Posterior cingulate gyrus (tissue), 11 donors: ENCODE measurements around the gene LGALS3BP.
"Not testable (repeated sequence)": the region's sequence is repeated elsewhere in the genome, so short reads cannot be mapped to it uniquely, and the experiment has no call there.

ENCODE experiments used
- DNase-seq, 10 donors: peaks; one replicate each; pipeline versions ENCODE4 v3.0.0 to v3.0.0-alpha.2; 2020 to 2021; ENCODE audit warnings: mixed read lengths in 3 of 10
- intact Hi-C: fragments of 100-400 bp; cut with DNase I; formaldehyde crosslinking; loops from one replicate; pipeline ENCODE4 v1.15.1; 2023

The LGALS3BP gene

DNA sequence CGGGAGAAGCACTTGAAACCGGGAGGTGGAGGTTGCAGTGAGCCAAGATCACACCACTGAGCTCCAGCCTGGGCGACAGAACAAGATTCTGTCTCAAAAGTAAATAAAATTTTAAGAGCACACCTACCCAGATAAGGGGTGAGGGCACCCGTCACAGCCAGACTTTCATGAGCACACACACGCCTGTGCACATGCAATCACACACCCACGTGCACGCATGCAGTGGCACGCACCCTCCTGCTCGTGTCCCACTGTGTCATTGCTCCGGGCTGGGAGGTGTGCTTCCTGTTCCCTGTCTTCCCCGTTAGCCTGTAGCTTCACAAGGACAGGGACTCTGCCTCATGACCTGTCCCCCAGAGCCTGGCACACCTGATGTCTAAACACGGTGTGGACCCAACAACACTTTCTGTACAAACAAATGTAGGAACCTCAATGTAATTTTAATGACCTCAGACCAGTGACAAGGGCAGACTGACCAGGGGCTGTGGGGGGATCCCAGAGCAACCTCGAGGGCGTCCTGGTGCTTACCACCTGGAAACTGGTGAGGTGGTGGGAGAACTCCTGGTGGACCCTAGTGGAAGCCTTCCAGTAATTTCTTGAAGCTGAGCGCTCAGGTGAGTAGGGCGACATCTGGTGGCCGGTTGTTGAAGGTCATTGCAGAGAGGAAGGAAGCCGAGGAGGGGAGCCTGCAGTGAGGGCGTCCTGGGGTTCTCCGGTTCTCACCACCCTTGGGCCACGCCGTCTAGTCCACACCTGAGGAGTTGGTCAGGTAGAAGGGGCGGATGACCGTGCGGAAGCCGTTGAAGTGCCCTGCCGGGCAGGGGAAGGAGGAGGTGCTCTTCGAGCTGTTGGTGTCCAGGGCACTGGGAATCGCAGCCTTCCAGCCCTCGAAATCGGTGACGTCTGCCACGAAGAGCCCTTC is 8.6 kb downstream of the LGALS3BP start:
- peak; percentile 64 to 96 (median 86) for DNase-seq
- intact Hi-C loops: loop anchor here (1.0 kb wide), 2 partner anchors 45 to 105 kb away; no protein-coding TSS in a partner anchor

- intact Hi-C loops: no loop called here
- DNase-seq: no peak
Measured at GRCh38 chr17:78969865-78970264, 9.9 kb downstream of the LGALS3BP start.

- intact Hi-C loops: no loop called here
- DNase-seq: no peak
Measured at GRCh38 chr17:78967782-78968362, 11.9 kb downstream of the LGALS3BP start.

DNA sequence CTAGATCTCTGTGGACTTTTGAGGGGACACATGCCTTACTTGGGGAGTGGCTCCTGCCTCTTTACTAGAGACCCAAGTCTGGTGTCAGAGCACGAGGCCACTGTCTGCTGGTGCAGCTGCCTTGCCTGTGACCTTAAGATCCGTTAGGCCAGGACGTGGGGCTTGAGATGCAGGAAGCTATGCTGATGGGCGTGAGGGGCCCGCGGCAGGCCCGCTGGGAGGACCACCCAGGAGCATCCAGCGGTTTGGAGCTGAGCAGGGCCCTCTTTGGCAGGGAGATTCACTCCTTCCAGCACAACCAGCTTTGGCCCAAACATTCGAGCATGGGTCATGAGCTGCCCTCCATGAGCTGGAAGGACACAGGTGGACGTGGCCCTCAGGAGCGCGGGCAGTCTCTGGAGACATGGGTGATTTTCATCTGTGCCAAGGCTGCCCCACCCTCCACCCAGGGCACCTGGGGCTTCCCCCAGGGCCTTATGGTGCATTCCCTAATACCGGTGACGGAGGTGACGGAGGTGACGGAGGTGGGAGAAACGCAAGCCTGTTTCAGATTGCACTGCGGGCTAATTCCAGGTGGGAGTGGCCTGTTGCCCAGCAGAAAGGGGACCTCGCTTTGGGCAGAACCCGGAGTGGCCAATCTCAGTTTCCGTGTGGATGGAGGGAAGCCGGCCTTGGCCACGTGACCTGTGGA is 12.7 kb downstream of the LGALS3BP start:
- intact Hi-C loops: no loop called here
- DNase-seq: no peak

- DNase-seq: peak in 1 of 10 donors; percentile 50
- intact Hi-C loops: no loop called here
Measured at GRCh38 chr17:78966123-78966813, 13.5 kb downstream of the LGALS3BP start.

- intact Hi-C loops: no loop called here
- DNase-seq: no peak
Measured at GRCh38 chr17:78965491-78965924, 14.2 kb downstream of the LGALS3BP start.

GRCh38 chr17:78963378-78963777 is 16.3 kb downstream of the LGALS3BP start:
- intact Hi-C loops: no loop called here
- DNase-seq: no peak

- intact Hi-C loops, DNase-seq: not testable (repeated sequence)
Measured at GRCh38 chr17:78962984-78963348, 16.8 kb downstream of the LGALS3BP start.

DNA sequence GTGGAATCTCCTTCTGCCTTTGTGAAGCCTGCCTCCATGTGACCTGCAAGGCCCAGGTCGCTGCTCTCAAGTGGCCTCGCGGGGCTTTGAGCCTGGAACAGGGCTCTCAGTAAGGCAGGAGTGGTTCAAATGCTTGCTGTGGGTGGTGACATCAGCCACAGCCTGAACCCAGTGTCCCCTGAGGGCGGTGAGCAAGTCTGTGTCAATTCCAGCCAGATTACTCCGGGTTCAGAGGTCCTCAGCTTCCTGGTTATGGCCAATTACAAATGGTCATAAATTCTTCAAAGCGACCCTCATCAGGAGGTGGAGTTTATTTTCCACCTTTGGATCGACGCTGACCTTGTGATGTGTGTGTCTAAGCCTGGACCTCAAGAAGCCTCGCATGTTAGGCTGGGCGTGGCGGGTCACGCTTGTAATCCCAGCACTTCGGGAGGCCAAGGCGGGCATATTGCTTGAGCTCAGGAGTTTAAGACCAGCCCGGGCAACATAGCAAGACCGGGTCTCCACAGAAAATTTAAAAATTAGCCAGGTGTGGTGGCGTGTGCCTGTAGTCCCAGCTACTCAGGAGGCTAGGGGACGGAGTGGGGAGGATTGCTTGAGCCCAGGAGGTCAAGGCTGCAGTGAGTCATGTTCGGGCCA is 17.3 kb downstream of the LGALS3BP start:
- intact Hi-C loops: no loop called here
- no peak for DNase-seq

DNA sequence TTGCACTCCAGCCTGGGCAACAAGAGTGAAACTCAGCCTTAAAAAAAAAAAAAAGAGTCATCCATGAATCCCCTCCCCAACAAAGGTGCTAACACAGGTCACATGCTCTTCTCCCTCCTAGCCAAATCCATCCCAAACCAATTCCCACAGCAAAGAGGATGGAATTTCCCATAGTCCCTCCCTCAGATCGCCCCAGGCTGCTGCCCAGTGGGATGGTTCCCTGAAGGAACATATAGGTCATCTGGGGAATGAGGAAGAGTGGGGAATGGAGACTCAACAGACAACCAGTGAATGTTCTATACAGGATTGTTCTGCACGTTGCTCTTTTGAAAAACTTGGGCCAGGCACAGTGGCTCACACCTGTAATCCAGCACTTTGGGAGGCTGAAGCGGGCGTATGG is 18.2 kb downstream of the LGALS3BP start:
- no peak for DNase-seq
- intact Hi-C loops: no loop called here

GRCh38 chr17:78960928-78961327 is 18.8 kb downstream of the LGALS3BP start:
- DNase-seq: no peak
- intact Hi-C loops: no loop called here

GRCh38 chr17:78959803-78960202 is 19.9 kb downstream of the LGALS3BP start:
- intact Hi-C loops: no loop called here
- no peak for DNase-seq

DNA sequence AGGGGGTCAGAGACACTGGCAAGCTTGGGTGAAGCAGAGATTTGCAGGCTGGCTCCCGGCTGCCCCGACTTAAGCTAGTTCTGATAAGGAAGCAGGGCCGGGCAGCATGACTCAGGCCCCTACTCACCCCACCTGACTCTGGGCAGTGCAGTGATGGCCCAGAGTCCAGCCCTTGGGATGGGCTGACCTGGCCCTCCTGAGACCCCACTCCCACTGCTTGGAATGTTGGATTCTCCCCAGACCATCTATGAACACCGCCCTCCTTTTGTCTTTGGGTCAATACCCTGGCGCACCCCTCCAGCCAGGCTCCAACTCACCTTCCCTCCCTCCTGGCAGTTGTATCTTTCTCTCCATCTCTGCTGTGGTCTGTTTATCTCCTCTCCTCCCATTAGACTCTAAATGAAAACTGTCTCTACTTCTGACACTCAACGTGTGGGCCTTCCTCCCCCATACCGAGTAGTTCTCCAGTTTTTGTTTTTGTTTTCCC is 21.0 kb downstream of the LGALS3BP start:
- intact Hi-C loops: no loop called here
- no peak for DNase-seq

GRCh38 chr17:78957128-78957527 is 22.6 kb downstream of the LGALS3BP start:
- DNase-seq: peak in 1 of 10 donors; percentile 82
- intact Hi-C loops: no loop called here

DNA sequence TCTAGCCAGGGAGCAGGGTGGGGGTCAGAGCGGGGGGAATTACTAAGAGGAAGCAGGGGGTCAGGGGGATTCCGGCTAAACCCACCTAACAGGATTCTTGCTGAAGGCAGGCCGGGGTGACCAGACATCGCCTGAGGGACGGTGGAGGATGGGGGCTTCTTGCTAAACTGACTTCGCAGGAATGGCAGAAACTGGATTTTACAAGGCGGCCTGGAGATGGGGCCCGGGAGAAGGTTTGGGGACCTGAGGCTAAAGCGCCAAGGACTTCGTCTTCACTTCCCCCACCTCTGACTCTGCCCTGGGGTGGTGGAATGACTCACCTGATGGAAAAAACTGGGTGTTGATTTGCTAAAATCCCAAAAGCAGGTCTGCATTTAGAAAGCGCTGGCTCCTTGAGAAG is 23.5 kb downstream of the LGALS3BP start:
- DNase-seq: no peak
- intact Hi-C loops: no loop called here

DNA sequence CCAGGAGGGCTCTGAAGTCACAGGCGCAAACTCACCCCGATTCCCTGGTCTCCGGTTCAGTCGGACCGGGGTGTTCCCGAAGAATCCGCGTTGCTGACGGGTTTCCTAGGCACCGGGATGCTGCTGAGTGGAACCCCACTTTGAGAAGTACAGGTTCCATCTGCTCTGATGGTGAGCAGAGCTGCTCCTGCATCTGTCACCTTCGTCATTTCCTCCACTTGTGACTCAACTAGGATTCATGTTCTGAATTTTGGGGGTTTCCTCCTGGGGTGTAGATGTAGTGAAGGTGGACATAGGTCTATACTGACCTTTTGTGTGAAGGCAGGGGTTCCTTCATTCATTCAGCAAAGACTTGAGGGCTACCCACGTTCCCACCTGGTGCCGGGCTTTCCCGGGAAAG is 25.0 kb downstream of the LGALS3BP start:
- intact Hi-C loops: no loop called here
- DNase-seq: no peak

DNA sequence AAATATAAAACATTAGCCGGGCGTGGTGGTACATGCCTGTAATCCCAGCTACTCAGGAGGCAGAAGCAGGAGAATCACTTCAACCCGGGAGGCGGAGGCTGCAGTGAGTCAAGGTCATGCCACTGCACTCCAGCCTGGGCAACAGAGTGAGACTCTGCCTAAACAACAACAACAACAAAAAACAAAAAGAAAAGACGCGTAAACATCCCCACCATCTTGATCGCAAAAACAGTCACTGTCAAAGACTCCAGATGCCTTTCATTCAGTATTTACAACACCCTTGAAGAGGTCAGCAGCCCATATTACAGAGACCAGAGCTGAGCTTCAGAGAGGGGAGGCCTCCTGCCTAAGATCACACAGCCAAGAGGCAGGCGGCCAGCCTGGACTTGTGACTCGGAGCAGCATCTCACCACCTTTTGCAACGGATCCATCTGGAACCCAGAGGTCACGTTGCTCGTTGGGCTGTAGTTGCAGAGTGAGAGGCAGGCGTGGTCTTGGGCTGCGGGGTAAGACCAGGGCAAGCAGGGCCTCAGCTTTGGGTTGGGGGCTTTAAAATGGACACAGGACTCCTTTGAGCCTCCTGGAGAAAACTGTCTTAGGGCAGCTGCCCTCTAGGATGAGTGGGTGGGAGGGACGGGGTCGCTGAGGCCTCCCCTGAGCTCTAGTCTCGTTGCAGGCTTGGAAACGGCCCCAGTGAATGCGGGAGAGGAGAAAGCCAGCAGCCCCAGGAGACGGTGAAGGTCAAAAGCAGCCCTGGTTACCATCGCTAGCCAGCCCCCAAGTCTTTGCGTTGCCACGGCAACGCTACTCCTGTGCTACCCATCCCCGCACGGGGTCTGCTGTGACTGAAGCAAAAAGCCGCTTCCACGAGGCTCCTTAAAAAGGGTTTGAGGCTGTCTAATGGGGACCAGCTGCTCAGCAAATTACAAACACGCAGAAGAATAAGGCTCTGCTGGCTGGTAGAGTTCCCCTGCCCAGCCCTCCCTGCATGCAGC is 26.1 kb downstream of the LGALS3BP start:
- peak in 2 of 10 donors; percentile 30 to 87 for DNase-seq
- intact Hi-C loops: no loop called here

GRCh38 chr17:78952706-78953105 is 27.0 kb downstream of the LGALS3BP start:
- DNase-seq: peak in 1 of 10 donors; percentile 77
- intact Hi-C loops: no loop called here
